DOHH2 (cell line): ENCODE results near the gene IRAK3.

Experiments used
- H3F3A ChIP-seq: fragments of 200-600 bp; sonication (generic), shearing (Covaris generic); 2 replicates; pipeline ENCODE4 v1.6.0; 2016; ENCODE audit warnings: antibody characterized with exemption, mild to moderate bottlenecking; ENCODE audit not compliant: control insufficient read depth, insufficient read depth
- H3K27ac ChIP-seq: fragments of 200-600 bp; sonication (generic); 2 replicates; pipeline ENCODE4 v1.5.1; 2014; ENCODE audit warnings: low read depth, mild to moderate bottlenecking, low read length, moderate library complexity
- H3K27me3 ChIP-seq: fragments of 200-600 bp; sonication (generic); 2 replicates; pipeline ENCODE4 v1.6.1; 2014; ENCODE audit warnings: mild to moderate bottlenecking, low read length, mixed read lengths; ENCODE audit not compliant: control insufficient read depth
- H3K36me3 ChIP-seq: fragments of 200-600 bp; sonication (generic); 2 replicates; pipeline ENCODE4 v1.6.1; 2014; ENCODE audit warnings: mild to moderate bottlenecking, low read length, moderate library complexity, mixed read lengths; ENCODE audit not compliant: control insufficient read depth
- H3K4me1 ChIP-seq: fragments of 200-600 bp; sonication (generic); 2 replicates; pipeline ENCODE4 v1.6.1; 2014; ENCODE audit warnings: mild to moderate bottlenecking, low read length, mixed read lengths; ENCODE audit not compliant: control insufficient read depth
- H3K4me2 ChIP-seq: fragments of 200-600 bp; sonication (generic); 2 replicates; pipeline ENCODE4 v1.6.0; 2014; ENCODE audit warnings: mild to moderate bottlenecking, low read length, moderate library complexity
- H3K4me3 ChIP-seq: fragments of 200-600 bp; sonication (generic); 2 replicates; pipeline ENCODE4 v1.5.1; 2014; ENCODE audit warnings: mild to moderate bottlenecking, low read length, mixed read lengths
- H3K79me2 ChIP-seq: fragments of 200-600 bp; sonication (generic); 2 replicates; pipeline ENCODE4 v1.6.1; 2014; ENCODE audit warnings: mild to moderate bottlenecking, low read length, mixed read lengths; ENCODE audit not compliant: control insufficient read depth
- H3K9me2 ChIP-seq: fragments of 200-600 bp; sonication (generic); replicated peaks from 2 replicates; pipeline ENCODE4 v1.6.1; 2014; ENCODE audit warnings: mild to moderate bottlenecking, low read length, mixed read lengths; ENCODE audit not compliant: control insufficient read depth
- H3K9me3 ChIP-seq: fragments of 200-600 bp; sonication (generic); 2 replicates; pipeline ENCODE4 v1.6.1; 2014; ENCODE audit warnings: antibody characterized with exemption, low read length, mixed read lengths; ENCODE audit not compliant: control insufficient read depth, insufficient read depth
- H4K20me1 ChIP-seq: fragments of 200-600 bp; sonication (generic); 2 replicates; pipeline ENCODE4 v1.6.0; 2014; ENCODE audit warnings: low read depth, mild to moderate bottlenecking, antibody characterized with exemption, low read length, moderate library complexity; ENCODE audit not compliant: control insufficient read depth, insufficient read depth
- CTCF ChIP-seq: fragments of 200-600 bp; sonication (generic); IDR thresholded peaks from one replicate; pipeline ENCODE4 v1.5.1; 2014; ENCODE audit warnings: antibody characterized with exemption, mild to moderate bottlenecking, low read depth, low read length; ENCODE audit not compliant: poor library complexity, severe bottlenecking
- EZH2phosphoT487 ChIP-seq: fragments of 200-600 bp; sonication (generic); IDR thresholded peaks from 2 replicates; pipeline ENCODE4 v1.6.1; 2017; ENCODE audit warnings: borderline replicate concordance, mild to moderate bottlenecking, antibody characterized with exemption, low read length, moderate library complexity, mixed read lengths

Gene IRAK3

DNA sequence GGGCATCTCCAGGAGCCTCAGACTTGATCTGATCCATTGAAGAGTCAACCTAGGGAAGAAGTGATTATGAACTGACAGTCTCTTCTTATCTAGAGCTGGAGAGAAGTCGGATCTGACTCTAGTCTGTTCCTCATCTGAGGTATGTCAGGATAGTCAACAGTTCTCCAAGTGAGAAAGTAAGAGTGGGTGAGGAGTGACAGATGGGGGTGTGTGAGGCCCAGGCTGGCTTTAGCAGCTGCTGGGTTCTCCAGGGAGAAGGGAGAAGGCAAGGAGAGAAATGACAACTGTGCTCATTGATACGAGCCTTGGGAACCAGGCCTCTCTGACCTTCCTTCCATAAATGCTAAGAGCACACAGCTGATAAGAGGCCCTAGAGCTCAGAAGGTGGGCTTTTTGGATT, 53.3 kb downstream of the IRAK3 start:
- Histone ChIP-seq H3K27ac (no peak overlapping the region), H3K4me2 (no peak overlapping the region), H3K79me2 (no peaks in the 10 kb centered on the region), H3K9me3 (no peaks in the 10 kb centered on the region), H3K4me1 (peaks cover 13% of the 10 kb centered on the region), H4K20me1 (no peaks in the 10 kb centered on the region), H3K27me3 (no peaks in the 10 kb centered on the region), H3K36me3 (no peaks in the 10 kb centered on the region), H3K4me3 (no peak overlapping the region), H3F3A (no peaks in the 10 kb centered on the region), H3K9me2 (no peaks in the 10 kb centered on the region)
- no peak for TF ChIP-seq CTCF
- no peak for TF ChIP-seq EZH2phosphoT487

DNA sequence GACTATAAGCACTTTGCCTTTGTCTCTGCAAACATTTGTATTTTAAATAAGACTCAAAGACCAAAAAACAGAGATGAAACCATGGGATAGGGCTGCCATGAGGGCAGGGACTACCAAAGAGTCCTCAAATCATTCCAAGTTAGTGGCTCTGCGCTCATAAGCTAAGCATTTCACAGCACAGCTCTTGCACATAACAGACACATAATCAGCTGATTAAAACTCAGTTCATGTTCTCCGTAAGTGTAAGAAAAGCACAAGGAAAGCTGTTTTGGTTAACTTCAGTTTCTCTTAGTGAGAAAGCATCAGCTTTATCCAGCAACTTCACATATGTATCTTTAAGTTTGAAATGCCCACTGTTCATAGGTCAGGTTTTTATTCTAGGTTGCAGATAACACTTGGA, 54.9 kb downstream of the IRAK3 start:
- Histone ChIP-seq H3K79me2 (no peaks in the 10 kb centered on the region), H3K9me3 (no peaks in the 10 kb centered on the region), H3K36me3 (no peaks in the 10 kb centered on the region), H3K4me2 (no peak overlapping the region), H4K20me1 (no peaks in the 10 kb centered on the region), H3K9me2 (no peaks in the 10 kb centered on the region), H3K27ac (no peak overlapping the region), H3K27me3 (no peaks in the 10 kb centered on the region), H3F3A (no peaks in the 10 kb centered on the region), H3K4me1 (no peaks in the 10 kb centered on the region), H3K4me3 (no peak overlapping the region)
- TF ChIP-seq CTCF (no peak), EZH2phosphoT487 (no peak)

- H3K36me3 ChIP-seq: no peaks in the 10 kb centered on the region
- no peaks in the 10 kb centered on the region for H3F3A ChIP-seq
- TF ChIP-seq CTCF (no peak), EZH2phosphoT487 (no peak)
Measured at GRCh38 chr12:66244446-66244845, 55.4 kb downstream of the IRAK3 start.

GRCh38 chr12:66247741-66248140, 58.7 kb downstream of the IRAK3 start:
- no peaks in the 10 kb centered on the region for H4K20me1 ChIP-seq
- H3K27ac ChIP-seq: no peak overlapping the region
- no peak overlapping the region for H3K4me2 ChIP-seq
- no peaks in the 10 kb centered on the region for H3K36me3 ChIP-seq
- H3K4me1 ChIP-seq: no peaks in the 10 kb centered on the region
- TF ChIP-seq CTCF: no peak
- no peak for TF ChIP-seq EZH2phosphoT487
- H3K27me3 ChIP-seq: no peaks in the 10 kb centered on the region
- no peaks in the 10 kb centered on the region for H3K9me2 ChIP-seq
- no peaks in the 10 kb centered on the region for H3F3A ChIP-seq
- no peaks in the 10 kb centered on the region for H3K79me2 ChIP-seq
- no peak overlapping the region for H3K4me3 ChIP-seq
- no peaks in the 10 kb centered on the region for H3K9me3 ChIP-seq

More at GRCh38 chr12:66244446-66244845, 55.4 kb downstream of the IRAK3 start:
- Histone ChIP-seq H3K9me2 (no peaks in the 10 kb centered on the region), H3K4me1 (no peaks in the 10 kb centered on the region), H3K79me2 (no peaks in the 10 kb centered on the region), H3K4me3 (no peak overlapping the region), H4K20me1 (no peaks in the 10 kb centered on the region), H3K27ac (no peak overlapping the region), H3K27me3 (no peaks in the 10 kb centered on the region), H3K9me3 (no peaks in the 10 kb centered on the region), H3K4me2 (no peak overlapping the region)
